B cell (primary cell): ENCODE data around the gene LMO7. TPM values are rescaled to one million over a fixed set of nuclear protein-coding genes. Genes with fewer than 3 reads are reported as not detected.

Experiments
- ATAC-seq: fragments of 200-7000 bp; cut with Tn5 transposase; one replicate; pipeline ENCODE4 v1.10.0; 2021; ENCODE audit warnings: low read depth, mild to moderate bottlenecking, moderate number of reproducible peaks, moderate library complexity
- CTCF ChIA-PET: fragments of 350-600 bp; sonication (Branson Sonifier 250); formaldehyde crosslinking; loops from one replicate; lab custom pipeline; 2021; ENCODE audit warnings: antibody characterized with exemption, inconsistent platforms; lab: Charles Lee
- POLR2A ChIA-PET: fragments of 350-600 bp; sonication (Branson Sonifier 250); formaldehyde crosslinking; loops from one replicate; lab custom pipeline; 2021; ENCODE audit warnings: antibody characterized with exemption; lab: Charles Lee
- DNase-seq: peaks from one replicate; pipeline ENCODE4 v3.0.0; 2013
- H2AFZ ChIP-seq: 2 replicates; pipeline ENCODE4 v1.6.1; 2012; ENCODE audit warnings: mild to moderate bottlenecking, low read depth, low read length; ENCODE audit not compliant: insufficient read depth, poor library complexity, severe bottlenecking
- H3K27ac ChIP-seq, 2 donors: 1 replicate in 1 of 2; 2 replicates in 1 of 2; pipeline ENCODE4 v1.5.1; 2012 to 2013; ENCODE audit warnings: low read length in 2 of 2, mild to moderate bottlenecking in 2 of 2, moderate library complexity in 1 of 2
- H3K27me3 ChIP-seq, 4 experiments: fragments of 200-600 bp in 1 of 4; sonication (generic) in 1 of 4; replicated peaks in 1 of 4; 1 replicate in 2 of 4; 2 replicates in 2 of 4; pipeline versions ENCODE4 v1.6.1 to v1.7.0; 2013 to 2016; ENCODE audit warnings: low read length in 3 of 4, mild to moderate bottlenecking in 2 of 4, mixed read lengths in 1 of 4, moderate library complexity in 1 of 4; ENCODE audit not compliant: insufficient read depth in 4 of 4, control insufficient read depth in 3 of 4; ENCODE audit errors: control extremely low read depth in 1 of 4
- H3K36me3 ChIP-seq, 2 experiments: replicated peaks in 1 of 2; 1 replicate in 1 of 2; 2 replicates in 1 of 2; pipeline versions ENCODE4 v1.6.1 to v1.7.1; 2013; ENCODE audit warnings: low read length in 1 of 2; ENCODE audit not compliant: insufficient read depth in 2 of 2, control insufficient read depth in 1 of 2; ENCODE audit errors: control extremely low read depth in 1 of 2, extremely low read depth in 1 of 2
- H3K4me1 ChIP-seq, 2 donors: fragments of 200-600 bp in 1 of 2; sonication (generic) in 1 of 2; 1 replicate in 1 of 2; 2 replicates in 1 of 2; pipeline versions ENCODE4 v1.5.1 to v1.6.1; 2013 to 2017; ENCODE audit warnings: low read length in 2 of 2; ENCODE audit not compliant: control insufficient read depth in 2 of 2, insufficient read depth in 2 of 2
- H3K4me2 ChIP-seq: replicated peaks from 2 replicates; pipeline ENCODE3; 2012; ENCODE audit warnings: mild to moderate bottlenecking, low read depth, low read length; ENCODE audit not compliant: poor library complexity, severe bottlenecking
- H3K4me3 ChIP-seq, 5 experiments: fragments of 200-600 bp in 1 of 5; sonication (generic) in 1 of 5; 1 replicate in 3 of 5; 2 replicates in 2 of 5; pipeline versions ENCODE4 v1.5.1 to v1.7.0; 2011 to 2016; ENCODE audit warnings: low read length in 4 of 5, mild to moderate bottlenecking in 4 of 5, low read depth in 2 of 5, control low read depth in 1 of 5, moderate library complexity in 1 of 5; ENCODE audit not compliant: insufficient read depth in 1 of 5; ENCODE audit errors: control extremely low read depth in 1 of 5, extremely low read depth in 1 of 5
- H3K79me2 ChIP-seq: fragments of 200-600 bp; sonication (generic); one replicate; pipeline ENCODE4 v1.6.0; 2016; ENCODE audit warnings: low read length; ENCODE audit not compliant: control insufficient read depth, insufficient read depth
- H3K9ac ChIP-seq: fragments of 200-600 bp; sonication (generic); 2 replicates; pipeline ENCODE4 v1.6.1; 2017; ENCODE audit warnings: mild to moderate bottlenecking, low read length, moderate library complexity
- H3K9me3 ChIP-seq, 3 donors: one replicate each; pipeline versions ENCODE4 v1.6.1 to v1.7.1; 2013; ENCODE audit warnings: low read length in 2 of 3; ENCODE audit not compliant: control insufficient read depth in 2 of 3, insufficient read depth in 1 of 3; ENCODE audit errors: control extremely low read depth in 1 of 3
- H4K20me1 ChIP-seq: 2 replicates; pipeline ENCODE4 v1.6.0; 2012; ENCODE audit warnings: mild to moderate bottlenecking, low read length; ENCODE audit not compliant: insufficient read depth, control insufficient read depth, poor library complexity, severe bottlenecking
- H3K27ac Mint-ChIP-seq: one replicate; pipeline ENCODE4 v1.8.0; 2021; ENCODE audit warnings: mixed read lengths
- H3K27me3 Mint-ChIP-seq: one replicate; pipeline ENCODE4 v1.8.0; 2021; ENCODE audit warnings: mixed read lengths
- H3K4me1 Mint-ChIP-seq: one replicate; pipeline ENCODE4 v1.8.0; 2021; ENCODE audit warnings: mixed read lengths
- H3K4me3 Mint-ChIP-seq: one replicate; pipeline ENCODE4 v1.8.0; 2021; ENCODE audit warnings: mixed read lengths
- H3K9me3 Mint-ChIP-seq: one replicate; pipeline ENCODE4 v1.8.0; 2022; ENCODE audit warnings: mixed read lengths; ENCODE audit not compliant: insufficient read depth
- CTCF ChIP-seq: fragments of 200-600 bp; IDR thresholded peaks from one replicate; pipeline ENCODE4 v1.8.0; 2022; ENCODE audit warnings: antibody characterized with exemption, mild to moderate bottlenecking
- WGBS: methylation state at CpG from one replicate; pipeline ENCODE4 v1.1.5; 2013; ENCODE audit warnings: missing lambda C conversion rate; ENCODE audit not compliant: insufficient coverage; 5-methylcytosine and 5-hydroxymethylcytosine counted together
- intact Hi-C: fragments of 100-400 bp; cut with micrococcal nuclease; formaldehyde crosslinking; loops from one replicate; pipeline ENCODE4 v1.10.0; 2022
- polyA plus RNA-seq: library from polyadenylated mRNA; depleted of rRNA; stranded (reverse); fragments of >200 nt; gene quantifications from 2 replicates; pipeline ENCODE4 v1.2.3, GENCODE V29; 2012
- total RNA-seq, 2 donors: library from RNA; stranded (reverse); fragments of 120-200 nt in 1 of 2; gene quantifications; 1 replicate in 1 of 2; 2 replicates in 1 of 2; pipeline versions ENCODE4 v1.2.3 to v1.2.4, GENCODE V29; 2013 to 2022

LMO7 gene
- total and polyA plus RNA-seq, 2 donors (not counting 1 experiment from before 2014, with no cell fraction given) = 7.8 to 17.4 TPM

- intact Hi-C loops = no loop called here
- H3K4me1 ChIP-seq = no peaks in the 10 kb centered on the region
- POLR2A ChIA-PET = no interaction called here
Observed at GRCh38 chr13:75703769-75704168, 67.6 kb downstream of the LMO7 start.

More at GRCh38 chr13:75703769-75704168, 67.6 kb downstream of the LMO7 start:
- WGBS = 92% methylated on average over 2 of the region's 2 CpGs
- CTCF ChIA-PET = interaction anchor here (1.4 kb wide), 1 partner anchor 8 kb away, joined by 14 read pairs; no protein-coding TSS in a partner anchor
- H3K27ac ChIP-seq = no peak overlapping the region
- no peak for DNase-seq
- TF ChIP-seq CTCF = no peak
- H3K4me2 ChIP-seq = no peak overlapping the region
- H3K9me3 ChIP-seq = peaks cover 0 to 3% (median 0%) of the 10 kb centered on the region in 3 donors
- no peak overlapping the region for H3K4me3 ChIP-seq
- H3K27me3 ChIP-seq = no peaks in the 10 kb centered on the region
- H3K79me2 ChIP-seq = no peaks in the 10 kb centered on the region
- H3K4me1 Mint-ChIP-seq = peaks cover 2% of the 10 kb centered on the region
- no peak overlapping the region for H3K9ac ChIP-seq
- no peaks in the 10 kb centered on the region for H3K36me3 ChIP-seq
- H2AFZ ChIP-seq = no peak overlapping the region
- no peak for ATAC-seq
- no peak overlapping the region for H3K4me3 Mint-ChIP-seq
- no peak overlapping the region for H3K27ac Mint-ChIP-seq
- no peaks in the 10 kb centered on the region for H4K20me1 ChIP-seq
- no peaks in the 10 kb centered on the region for H3K27me3 Mint-ChIP-seq
- no peaks in the 10 kb centered on the region for H3K9me3 Mint-ChIP-seq
